ENCODE data around the gene HBB. TPM values are rescaled to one million over a fixed set of nuclear protein-coding genes. Genes with fewer than 3 reads are reported as not detected.
"Not testable (repeated sequence)": the region's sequence is repeated elsewhere in the genome, so short reads cannot be mapped to it uniquely, and the experiment has no call there.

Gene HBB
- total and polyA plus RNA-seq, 8 donors, result 2.9 to 1,619 (median 14.1) TPM

GRCh38 chr11:5258543-5259262 lies 31.8 kb upstream of the HBB start:
- H3K4me1 ChIP-seq, result no peaks in the 10 kb centered on the region
- TF ChIP-seq EP300 (IDR thresholded peaks at IDR 0.05) (no peak), CTCF (IDR thresholded peaks at IDR 0.05) (no peak), POLR2A (IDR thresholded peaks at IDR 0.05) (no peak), POLR2AphosphoS5 (IDR thresholded peaks at IDR 0.05) (no peak)
- H3K27me3 ChIP-seq, result no peaks in the 10 kb centered on the region
- peaks cover 0 to 21% (median 9%) of the 10 kb centered on the region in 4 donors for H3K9me3 ChIP-seq
- intact Hi-C loops (cut with DNase I; ENCODE audit: low total_unique reads), result no loop called here
- 68 to 80% (median 73%) methylated on average over 6 to 7 of the region's 7 CpGs for WGBS, 5 donors
- DNase-seq, result no peak
- H3K36me3 ChIP-seq, result no peaks in the 10 kb centered on the region
- no peak overlapping the region for H3K4me3 ChIP-seq
- H3K27ac ChIP-seq, result no peak overlapping the region

GRCh38 chr11:5257296-5257695 lies 30.4 kb upstream of the HBB start:
- DNase-seq, result no peak
- H3K4me1 ChIP-seq, result no peaks in the 10 kb centered on the region
- intact Hi-C loops (cut with DNase I; ENCODE audit: low total_unique reads), result no loop called here
- H3K27me3 ChIP-seq, result no peaks in the 10 kb centered on the region
- no peak for TF ChIP-seq POLR2A (IDR thresholded peaks at IDR 0.05)
- TF ChIP-seq EP300 (IDR thresholded peaks at IDR 0.05), result no peak
- no peak for TF ChIP-seq CTCF (IDR thresholded peaks at IDR 0.05)
- no peak for TF ChIP-seq POLR2AphosphoS5 (IDR thresholded peaks at IDR 0.05)
- H3K9me3 ChIP-seq, result peaks cover 0 to 19% (median 5%) of the 10 kb centered on the region in 4 donors
- H3K27ac ChIP-seq, result no peak overlapping the region
- H3K36me3 ChIP-seq, result no peaks in the 10 kb centered on the region
- no peak overlapping the region for H3K4me3 ChIP-seq
- 21 to 28% (median 23%) methylated on average over 2 of the region's 2 CpGs for WGBS, 5 donors

- H3K27ac ChIP-seq; intact Hi-C loops (cut with DNase I; ENCODE audit: low total_unique reads); DNase-seq; H3K9me3 ChIP-seq; H3K36me3 ChIP-seq; H3K27me3 ChIP-seq; H3K4me1 ChIP-seq; H3K4me3 ChIP-seq: not testable (repeated sequence)
- 60 to 76% (median 71%) methylated on average over 4 of the region's 9 CpGs for WGBS, 5 donors
Measured at GRCh38 chr11:5254646-5255413, 28.0 kb upstream of the HBB start, which contains the start of gene HBG2. Gene HBG2 (minus strand): TSS chr11:5254781. CDS start chr11:5254728, 53 bp downstream.

- intact Hi-C loops (cut with DNase I; ENCODE audit: low total_unique reads); DNase-seq; H3K4me1 ChIP-seq; H3K9me3 ChIP-seq; H3K4me3 ChIP-seq; H3K36me3 ChIP-seq; H3K27me3 ChIP-seq; H3K27ac ChIP-seq: not testable (repeated sequence)
- 60 to 79% (median 73%) methylated on average over 2 of the region's 2 CpGs for WGBS, 5 donors
Measured at GRCh38 chr11:5254023-5254422, 27.2 kb upstream of the HBB start.

- H3K4me3 ChIP-seq; H3K27me3 ChIP-seq; DNase-seq; H3K36me3 ChIP-seq; H3K4me1 ChIP-seq; H3K27ac ChIP-seq; H3K9me3 ChIP-seq; intact Hi-C loops (cut with DNase I; ENCODE audit: low total_unique reads): not testable (repeated sequence)
- WGBS, 5 donors, result 56 to 80% (median 76%) methylated on average over 5 of the region's 5 CpGs
Measured at GRCh38 chr11:5253440-5253839, 26.6 kb upstream of the HBB start.

GRCh38 chr11:5252919-5253265 lies 26.0 kb upstream of the HBB start:
- no peaks in the 10 kb centered on the region for H3K36me3 ChIP-seq
- intact Hi-C loops (cut with DNase I; ENCODE audit: low total_unique reads), result no loop called here
- H3K9me3 ChIP-seq, result no peaks in the 10 kb centered on the region
- H3K27me3 ChIP-seq, result no peaks in the 10 kb centered on the region
- H3K27ac ChIP-seq, result no peak overlapping the region
- no peak for DNase-seq
- no peak overlapping the region for H3K4me3 ChIP-seq
- TF ChIP-seq CTCF (IDR thresholded peaks at IDR 0.05) (no peak), POLR2AphosphoS5 (IDR thresholded peaks at IDR 0.05) (no peak), POLR2A (IDR thresholded peaks at IDR 0.05) (no peak), EP300 (IDR thresholded peaks at IDR 0.05) (no peak)
- H3K4me1 ChIP-seq, result no peaks in the 10 kb centered on the region
- WGBS, 5 donors, result 45 to 65% (median 55%) methylated on average over 1 of the region's 1 CpG

Data from stomach (tissue), 9 donors.